KOPT-K1 (cell line): ENCODE results near the gene B4GALT2.

Experiments used
- H3K27ac ChIP-seq: fragments of 200-600 bp; sonication (generic); 2 replicates; pipeline ENCODE4 v1.5.1; 2016; ENCODE audit warnings: antibody characterized with exemption, mild to moderate bottlenecking, low read depth, low read length; ENCODE audit not compliant: poor library complexity, severe bottlenecking
- H3K36me3 ChIP-seq: fragments of 200-600 bp; sonication (generic); 2 replicates; pipeline ENCODE4 v1.5.1; 2017; ENCODE audit warnings: antibody characterized with exemption, mild to moderate bottlenecking, low read length, moderate library complexity; ENCODE audit not compliant: insufficient read depth
- H3K9me3 ChIP-seq: fragments of 200-600 bp; sonication (generic); 2 replicates; pipeline ENCODE4 v1.5.1; 2017; ENCODE audit warnings: antibody characterized with exemption, low read length, mild to moderate bottlenecking; ENCODE audit not compliant: insufficient read depth, poor library complexity, severe bottlenecking

B4GALT2 gene

DNA sequence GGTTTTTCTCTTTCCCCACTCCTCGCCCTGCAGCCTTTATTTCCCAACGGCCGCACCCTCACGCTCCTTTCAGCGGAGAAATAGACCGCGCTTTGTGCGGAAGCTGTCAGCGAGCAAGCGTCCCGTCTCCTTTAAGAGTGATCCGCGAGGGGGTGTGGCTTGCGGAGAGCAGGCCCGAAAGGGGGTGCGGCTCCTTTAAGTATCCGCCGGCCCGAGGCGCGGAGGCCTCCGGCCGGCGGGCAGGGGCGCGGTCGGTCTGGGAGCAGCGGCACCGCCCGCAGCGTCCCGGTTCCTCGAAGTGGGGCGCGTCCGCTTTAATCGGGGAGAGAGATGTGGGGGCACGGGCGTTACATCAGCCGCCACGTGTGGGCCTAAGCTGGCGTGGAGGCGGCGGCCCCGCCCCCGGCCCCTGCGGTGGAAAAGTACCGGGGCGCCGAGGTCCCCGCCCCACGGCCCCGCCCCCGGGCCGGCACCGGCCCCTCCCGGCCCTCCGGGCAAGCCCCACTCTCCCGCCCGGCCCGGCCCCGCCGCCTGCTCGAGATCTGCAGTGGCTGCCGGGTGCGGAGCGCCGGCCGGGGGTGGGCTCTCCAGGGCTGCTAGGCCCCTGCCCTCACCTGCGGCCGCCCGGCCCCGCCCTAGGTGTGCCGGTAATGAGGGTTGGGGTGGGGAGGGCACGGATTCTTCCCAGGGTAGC is 51.0 kb downstream of the B4GALT2 start:
- Histone ChIP-seq H3K36me3 (no peaks in the 10 kb centered on the region), H3K9me3 (no peaks in the 10 kb centered on the region), H3K27ac (peak overlapping the region; percentile 48)

DNA sequence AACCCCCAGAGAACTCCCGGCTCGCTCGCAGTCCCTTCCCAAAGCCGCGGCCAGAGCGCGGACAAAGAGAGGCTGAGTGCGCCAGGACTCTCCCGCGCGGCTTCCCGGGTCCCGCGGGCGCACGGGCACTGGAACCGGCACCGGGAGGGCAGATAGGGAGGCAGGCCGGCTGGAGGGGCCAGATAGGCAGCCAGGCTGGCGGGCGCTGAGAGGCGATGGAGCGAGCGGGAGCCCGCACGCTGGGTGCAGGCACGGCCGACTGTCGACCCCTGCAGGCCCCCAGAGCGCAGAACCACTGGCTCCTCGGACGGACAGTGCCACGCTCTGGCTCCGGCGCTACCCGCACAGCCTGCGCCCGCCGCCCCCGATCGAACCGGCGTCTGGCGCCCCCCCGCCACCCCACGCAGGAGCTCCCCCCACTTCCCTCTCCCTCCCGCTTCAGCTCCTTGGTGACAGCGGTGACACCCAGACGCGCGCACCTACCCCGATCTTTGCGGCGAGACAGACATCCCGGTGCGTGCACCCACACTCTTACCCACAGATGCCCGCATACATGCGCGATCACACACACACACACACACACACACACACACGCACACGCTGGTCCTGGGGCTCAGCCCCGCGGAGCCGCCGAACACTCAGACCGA is 51.7 kb downstream of the B4GALT2 start:
- no peaks in the 10 kb centered on the region for H3K9me3 ChIP-seq
- H3K36me3 ChIP-seq: no peaks in the 10 kb centered on the region
- H3K27ac ChIP-seq: peak overlapping the region; percentile 48

DNA sequence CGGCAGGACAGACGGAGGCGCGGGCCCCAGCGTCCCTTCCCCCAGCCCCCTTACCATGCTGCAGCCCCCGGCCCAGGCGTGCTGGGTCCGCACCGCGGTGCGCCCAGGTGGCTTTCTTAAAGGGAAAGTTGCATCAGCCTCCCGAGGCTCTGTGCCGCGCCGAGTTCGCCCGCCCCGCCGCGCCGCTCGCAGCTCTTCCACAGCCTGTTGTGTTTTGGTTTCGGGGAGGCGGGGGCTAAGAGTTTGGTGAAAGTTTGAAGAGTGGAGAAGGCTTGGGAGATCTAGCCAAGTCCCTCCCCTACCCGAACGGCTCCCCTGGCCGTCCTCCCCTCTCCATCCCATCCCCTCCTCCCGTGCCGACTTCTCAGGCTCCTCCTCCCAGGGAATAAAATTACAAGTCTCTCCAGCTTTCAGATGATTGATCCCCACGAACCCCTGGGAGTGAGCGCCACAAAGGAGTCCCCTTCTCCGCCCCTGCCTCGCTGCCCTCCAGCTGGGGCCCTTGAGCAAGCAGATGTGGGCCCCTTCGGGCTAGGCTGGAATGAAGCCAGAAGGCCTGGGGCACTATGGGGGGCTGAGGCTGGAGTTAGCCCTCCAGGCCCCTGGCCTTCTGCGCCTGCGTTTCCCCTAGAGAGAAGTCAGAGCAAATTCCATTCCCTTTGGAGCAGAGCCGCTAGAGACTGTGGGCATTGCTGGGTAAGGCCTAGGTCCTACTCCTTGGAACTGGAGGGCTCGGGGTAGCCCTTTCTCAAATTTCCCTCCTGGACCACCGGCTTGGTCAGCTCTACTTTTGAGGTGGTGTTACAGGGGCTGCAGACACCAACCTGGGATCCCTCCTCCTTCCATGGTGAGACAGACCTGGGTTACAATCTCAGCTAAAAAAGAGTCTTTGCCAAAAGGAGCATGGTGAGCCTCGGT is 52.5 kb downstream of the B4GALT2 start, which contains the start of gene SLC6A9:
Gene SLC6A9 (minus strand): TSS at position 211 of the 918 bp plus-strand sequence. CDS start 7,185 bp downstream, outside the sequence.
- Histone ChIP-seq H3K27ac (peak within 1 kb of the TSS; percentile 48), H3K9me3 (no peaks in the 10 kb centered on the region), H3K36me3 (no peaks in the 10 kb centered on the region)

DNA sequence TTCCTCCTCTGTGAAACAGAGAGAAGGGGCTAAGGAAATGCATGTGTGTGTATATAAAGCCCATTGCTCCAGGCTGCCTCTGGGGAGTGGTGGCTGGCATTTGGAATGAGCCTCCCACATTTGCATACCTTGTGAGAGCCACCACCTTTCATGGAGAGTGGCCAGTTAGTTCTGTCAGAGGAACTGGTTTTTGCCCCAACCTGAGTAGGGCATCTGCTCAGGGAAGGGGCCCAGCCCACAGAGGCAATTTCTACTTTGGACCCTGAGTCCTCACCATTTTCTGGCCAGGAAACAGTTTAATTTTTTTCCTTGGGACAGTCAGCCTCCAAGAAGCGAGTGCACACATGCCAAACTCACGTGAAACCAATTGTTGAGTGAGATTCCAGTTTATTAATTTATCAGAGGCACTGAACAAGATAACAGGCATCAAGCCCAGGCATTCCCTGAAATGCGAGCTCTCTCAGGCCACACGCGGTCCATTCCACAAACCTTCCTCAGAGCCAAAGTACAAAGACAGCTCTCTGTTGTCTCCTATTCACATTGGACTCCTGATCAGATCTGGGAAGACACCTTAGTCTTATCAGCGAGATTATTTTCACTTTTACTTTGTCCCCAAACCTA is 53.3 kb downstream of the B4GALT2 start:
- H3K9me3 ChIP-seq: no peaks in the 10 kb centered on the region
- no peak overlapping the region for H3K27ac ChIP-seq

DNA sequence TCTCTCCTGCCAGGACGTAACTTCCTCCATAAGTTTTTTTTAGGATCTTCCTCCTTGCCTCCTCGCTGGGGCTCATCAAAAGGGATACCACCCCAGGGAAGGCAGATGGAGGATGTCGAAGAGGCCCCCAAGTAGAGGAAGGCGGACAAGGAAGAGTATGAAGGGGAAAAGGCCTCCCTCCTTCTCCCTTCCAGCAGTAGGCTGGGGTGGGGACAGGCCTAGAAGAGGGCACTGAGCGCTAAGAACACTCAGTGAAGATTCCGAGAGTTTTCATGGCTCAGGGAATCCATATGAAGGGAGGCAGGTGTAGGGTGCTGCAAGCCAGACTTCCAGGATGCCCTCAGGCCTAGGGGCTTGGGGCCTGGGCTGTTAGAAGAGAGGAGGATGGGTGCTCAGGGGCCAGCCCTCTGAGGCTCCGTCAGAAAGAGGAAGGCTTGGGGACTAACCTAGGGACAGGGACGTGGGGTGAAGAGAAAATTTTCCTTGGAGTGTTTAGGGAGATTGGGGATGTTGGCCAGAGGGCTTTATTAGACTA is 54.1 kb downstream of the B4GALT2 start:
- no peak overlapping the region for H3K27ac ChIP-seq
- H3K36me3 ChIP-seq: no peaks in the 10 kb centered on the region
- no peaks in the 10 kb centered on the region for H3K9me3 ChIP-seq

More for the DNA sequence above, 53.3 kb downstream of the B4GALT2 start:
- H3K36me3 ChIP-seq: no peaks in the 10 kb centered on the region

DNA sequence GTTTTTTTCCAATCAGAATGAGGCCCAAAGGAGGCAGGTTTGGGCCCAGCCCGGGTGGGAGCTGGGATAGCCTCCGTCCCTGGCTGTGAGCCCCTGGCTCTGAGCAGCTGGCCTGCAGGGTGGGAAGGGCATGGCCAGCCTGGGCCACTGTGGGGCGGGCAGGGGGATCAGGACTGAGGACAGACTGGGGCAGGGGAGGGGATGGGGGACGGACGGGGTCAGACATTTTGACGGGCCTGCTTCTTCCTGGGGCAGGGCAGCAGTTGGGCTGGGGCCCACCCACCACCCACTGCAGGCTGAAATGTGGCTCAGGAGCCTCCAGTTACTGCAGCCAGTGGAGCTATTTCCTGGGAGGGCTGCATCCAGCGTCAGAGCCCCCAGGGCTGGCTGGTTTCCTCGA is 54.7 kb downstream of the B4GALT2 start:
- H3K9me3 ChIP-seq: no peaks in the 10 kb centered on the region
- H3K27ac ChIP-seq: no peak overlapping the region
- no peaks in the 10 kb centered on the region for H3K36me3 ChIP-seq

DNA sequence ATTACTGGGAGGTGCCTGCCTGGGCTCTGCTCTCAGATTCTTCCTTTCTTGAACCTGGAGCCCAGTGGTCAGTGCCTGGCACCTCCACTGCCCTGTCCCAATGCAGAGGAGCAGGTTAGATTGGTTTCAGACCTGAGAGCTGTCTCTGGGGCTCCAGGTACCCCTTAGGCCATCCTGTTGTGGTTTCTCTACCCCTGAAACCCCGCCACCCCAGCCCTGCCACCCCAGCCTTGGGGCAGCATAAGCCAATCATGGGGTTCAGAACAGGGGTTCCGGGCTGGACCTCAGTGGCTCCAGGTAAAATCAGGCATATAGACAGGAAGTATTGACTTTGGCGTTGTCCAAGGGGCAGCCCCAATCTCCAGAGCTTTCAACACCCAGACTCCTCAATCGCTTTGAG is 55.4 kb downstream of the B4GALT2 start:
- H3K9me3 ChIP-seq: no peaks in the 10 kb centered on the region
- no peak overlapping the region for H3K27ac ChIP-seq
- H3K36me3 ChIP-seq: no peaks in the 10 kb centered on the region

DNA sequence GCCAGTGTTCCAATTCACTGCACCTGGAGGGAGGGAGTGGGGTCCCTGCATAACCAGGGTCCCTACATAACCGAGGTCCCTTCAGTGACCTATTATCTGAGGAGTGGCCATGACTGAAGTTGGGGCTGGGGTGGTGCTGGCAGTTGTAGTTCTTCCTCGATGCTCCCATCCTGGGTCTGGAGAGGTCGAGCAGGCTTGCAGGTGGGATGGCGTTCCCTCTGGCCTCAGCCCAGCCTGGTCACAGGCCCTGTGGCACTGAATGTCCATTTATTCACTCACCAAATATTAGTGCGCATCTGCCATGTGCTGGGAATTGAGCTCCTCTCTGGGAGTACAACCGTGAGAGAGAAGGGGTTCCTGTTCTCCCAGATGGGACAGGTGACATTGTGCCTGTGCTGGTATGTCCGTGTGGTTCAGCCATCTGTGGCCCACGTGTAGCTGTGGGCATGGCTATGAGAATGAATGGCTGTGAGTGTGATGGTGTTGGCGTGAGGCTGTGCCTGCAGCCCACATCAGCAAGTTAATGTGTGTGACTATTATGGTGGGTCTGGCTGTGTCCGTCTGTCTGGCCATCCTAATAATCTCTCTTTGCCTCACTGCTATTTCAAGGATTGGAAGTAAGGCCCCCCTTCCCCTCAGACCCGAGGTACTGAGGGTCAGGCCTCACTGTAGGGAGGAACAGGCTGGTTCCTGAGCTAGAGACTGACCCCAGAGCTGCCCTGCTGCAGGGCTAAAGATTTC is 56.1 kb downstream of the B4GALT2 start:
- Histone ChIP-seq H3K36me3 (no peaks in the 10 kb centered on the region), H3K27ac (no peak overlapping the region), H3K9me3 (no peaks in the 10 kb centered on the region)

DNA sequence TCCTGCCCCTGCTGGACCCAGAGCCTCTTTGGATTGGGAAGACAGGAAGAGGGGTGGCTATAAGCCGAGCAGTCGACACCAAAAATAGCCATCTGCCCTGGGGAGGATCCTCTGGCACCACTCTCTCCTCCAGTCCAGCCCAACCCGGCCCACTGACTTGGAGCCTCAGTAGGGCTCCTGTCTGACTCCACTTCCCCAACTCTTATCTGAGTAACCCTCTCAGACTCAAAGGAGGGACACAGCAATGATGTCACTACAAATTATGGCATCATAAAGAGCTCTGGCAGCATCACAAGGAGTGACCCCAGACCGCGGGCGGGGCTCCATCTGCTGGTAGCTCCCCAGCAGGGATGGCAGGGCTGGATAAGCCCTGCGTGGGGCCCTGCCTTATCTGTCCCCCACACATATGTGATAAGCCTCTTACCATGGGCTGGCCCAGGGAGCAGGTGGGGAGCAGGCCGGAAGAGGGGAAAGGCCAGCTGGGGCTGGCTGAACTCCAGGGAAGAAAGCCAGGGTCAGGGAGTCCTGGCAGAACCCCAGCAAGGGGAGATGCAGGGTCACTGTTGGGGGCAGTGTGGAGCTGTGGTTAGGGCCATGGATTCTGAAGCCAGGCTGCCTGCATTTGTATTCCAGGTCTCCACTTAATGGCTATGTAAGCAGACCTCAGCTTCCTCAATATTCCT is 56.9 kb downstream of the B4GALT2 start:
- Histone ChIP-seq H3K27ac (no peak overlapping the region), H3K36me3 (no peaks in the 10 kb centered on the region), H3K9me3 (no peaks in the 10 kb centered on the region)

DNA sequence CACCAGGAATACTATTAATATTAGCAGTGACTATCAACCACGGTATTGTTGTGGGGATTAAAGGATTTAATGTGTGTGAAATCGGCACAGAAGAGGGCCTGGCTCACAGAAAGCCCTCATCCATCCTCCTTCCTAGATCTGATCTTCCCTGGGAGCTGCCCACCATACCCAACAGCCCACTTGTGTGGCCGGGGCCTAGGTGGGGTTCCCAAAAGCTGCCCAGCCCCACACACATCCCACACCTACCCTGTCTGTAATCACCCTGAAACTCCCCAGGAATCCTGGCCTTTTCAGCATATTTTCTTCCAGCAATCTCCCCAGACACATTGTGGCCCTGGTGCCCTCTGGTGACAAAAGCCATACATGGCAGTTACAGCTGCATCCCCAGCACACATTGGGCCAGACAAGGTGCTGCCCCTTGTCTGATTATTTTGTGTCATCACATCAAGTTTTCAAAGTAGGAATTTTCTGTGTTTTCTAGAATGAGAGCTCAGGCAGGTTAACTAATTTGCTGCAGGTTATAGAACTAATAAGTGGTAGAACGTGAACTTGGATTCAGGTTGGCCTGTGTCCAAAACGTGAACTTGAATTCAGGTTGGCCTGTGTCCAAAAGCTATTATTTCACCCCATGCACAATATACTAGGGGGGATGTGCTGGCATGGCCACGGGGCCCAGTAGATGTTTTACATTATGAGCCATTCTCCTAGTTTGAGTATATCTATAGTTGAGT is 57.6 kb downstream of the B4GALT2 start:
- no peaks in the 10 kb centered on the region for H3K9me3 ChIP-seq
- H3K36me3 ChIP-seq: no peaks in the 10 kb centered on the region
- no peak overlapping the region for H3K27ac ChIP-seq

DNA sequence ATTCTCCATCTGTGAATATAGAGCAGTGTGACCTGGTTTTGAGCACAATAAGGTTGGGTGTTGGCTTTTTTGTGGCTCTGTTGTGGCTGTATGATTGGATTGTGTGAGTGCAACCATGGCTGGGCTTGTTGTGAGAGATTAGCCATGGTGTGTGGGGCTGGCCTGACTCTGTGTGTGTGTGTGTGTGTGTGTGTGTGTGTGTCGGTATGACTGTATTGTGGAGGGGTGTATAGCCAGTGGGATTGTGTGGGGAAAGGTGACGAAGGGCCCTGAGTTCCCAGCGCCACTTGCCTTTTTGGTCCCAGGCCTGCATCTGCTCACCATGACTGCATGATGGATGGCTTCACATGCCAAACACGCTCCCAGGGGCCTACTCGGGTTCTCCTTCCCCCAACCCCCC is 58.1 kb downstream of the B4GALT2 start:
- no peaks in the 10 kb centered on the region for H3K9me3 ChIP-seq
- H3K36me3 ChIP-seq: no peaks in the 10 kb centered on the region
- H3K27ac ChIP-seq: no peak overlapping the region

DNA sequence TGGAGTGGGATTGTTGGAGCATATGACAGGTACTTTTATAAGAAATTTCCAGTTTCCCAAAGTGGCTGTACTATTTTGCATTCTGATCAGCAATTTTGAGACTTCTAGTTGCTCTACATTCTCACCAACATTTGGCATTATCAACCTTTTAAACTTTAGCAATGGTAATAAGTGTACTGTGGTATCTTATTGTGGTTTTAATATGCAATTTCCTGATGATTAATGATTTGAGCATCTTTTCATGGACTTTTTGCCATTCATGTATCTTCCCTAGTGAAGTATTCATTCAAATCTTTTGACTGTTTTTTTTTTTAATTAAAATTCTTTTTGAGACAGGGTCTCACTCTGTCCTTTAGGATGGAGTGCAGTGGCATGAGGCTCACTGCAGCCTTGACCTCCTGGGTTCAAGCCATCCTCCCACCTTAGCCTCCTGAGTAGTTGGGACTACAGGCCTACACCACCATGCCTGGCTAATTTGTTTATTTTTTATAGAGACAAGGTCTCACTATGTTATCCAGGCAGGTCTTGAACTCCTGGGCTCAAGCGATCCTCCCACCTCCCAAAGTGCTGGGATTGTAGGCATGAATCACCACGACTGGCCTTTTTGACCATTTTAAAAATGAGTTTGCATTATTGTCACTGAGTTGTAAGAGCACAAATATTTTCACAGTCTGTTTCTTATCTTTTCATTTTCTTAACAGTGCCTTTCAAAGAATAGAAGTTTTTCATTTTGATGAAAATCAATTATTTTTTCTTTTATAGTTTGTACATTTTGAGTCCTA is 60.1 kb downstream of the B4GALT2 start:
- Histone ChIP-seq H3K36me3 (no peaks in the 10 kb centered on the region), H3K9me3 (no peaks in the 10 kb centered on the region), H3K27ac (no peak overlapping the region)

DNA sequence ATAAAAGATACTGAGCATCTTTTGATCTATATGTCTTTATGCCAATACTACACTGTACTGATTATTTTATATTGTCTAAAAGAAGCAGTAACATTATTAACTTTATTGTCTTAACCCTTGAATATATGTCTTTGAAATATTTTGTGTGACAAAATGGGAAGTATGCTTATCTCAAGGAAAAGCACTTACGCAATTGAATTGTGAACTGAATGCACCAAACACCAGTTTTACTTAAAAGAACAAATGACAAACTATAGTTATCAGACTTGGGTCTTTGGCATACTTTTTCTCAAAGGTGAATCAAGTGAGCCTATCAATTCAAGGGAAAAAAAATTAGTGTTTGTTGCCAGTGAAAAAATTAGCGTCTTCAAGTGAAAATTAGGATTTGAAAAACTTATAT is 61.4 kb downstream of the B4GALT2 start:
- Histone ChIP-seq H3K36me3 (no peaks in the 10 kb centered on the region), H3K9me3 (no peaks in the 10 kb centered on the region), H3K27ac (no peak overlapping the region)
